Breast epithelium (tissue), 4 donors: ENCODE measurements around the gene PMP22. TPM values are rescaled to one million over a fixed set of nuclear protein-coding genes. Genes with fewer than 3 reads are reported as not detected.

Experiments
- DNase-seq, 2 donors: peaks; one replicate each; pipeline ENCODE4 v3.0.0-alpha.2; 2019; ENCODE audit warnings: low spot score in 2 of 2
- H3K27ac ChIP-seq, 2 donors: fragments of 200-600 bp; sonication (generic) in 1 of 2; one replicate each; pipeline ENCODE4 v1.5.1; 2016 to 2019; ENCODE audit warnings: mild to moderate bottlenecking in 1 of 2
- H3K27me3 ChIP-seq, 2 donors: fragments of 200-600 bp; sonication (generic) in 1 of 2; one replicate each; pipeline versions ENCODE4 v1.5.1 to v1.6.0; 2017 to 2019; ENCODE audit warnings: control low read depth in 1 of 2, mild to moderate bottlenecking in 1 of 2
- H3K36me3 ChIP-seq: fragments of 200-600 bp; one replicate; pipeline ENCODE4 v1.5.1; 2019
- H3K4me1 ChIP-seq, 2 donors: fragments of 200-600 bp; sonication (generic); one replicate each; pipeline ENCODE4 v1.5.1; 2016 to 2019; ENCODE audit warnings: control low read depth in 1 of 2
- H3K4me3 ChIP-seq, 3 donors: fragments of 200-600 bp; sonication (generic); 1 replicate in 2 of 3; 2 replicates in 1 of 3; pipeline ENCODE4 v1.5.1; 2016 to 2019; ENCODE audit warnings: mild to moderate bottlenecking in 3 of 3, moderate library complexity in 2 of 3
- H3K9me3 ChIP-seq, 2 donors: fragments of 200-600 bp; sonication (generic) in 1 of 2; one replicate each; pipeline ENCODE4 v1.5.1; 2016 to 2019; ENCODE audit warnings: control low read depth in 1 of 2
- POLR2A ChIP-seq: fragments of 450-650 bp; IDR thresholded peaks from one replicate; pipeline ENCODE4 v1.6.1; 2016; ENCODE audit warnings: antibody characterized with exemption, mild to moderate bottlenecking, moderate library complexity
- POLR2AphosphoS5 ChIP-seq, 3 donors: sonication (generic); formaldehyde crosslinking; IDR thresholded peaks; one replicate each; pipeline ENCODE4 v1.6.1; 2017; ENCODE audit warnings: antibody characterized with exemption in 3 of 3
- intact Hi-C: fragments of 100-400 bp; cut with DNase I; formaldehyde crosslinking; loops from one replicate; pipeline ENCODE4 v1.15.1; 2023; ENCODE audit warnings: low total_unique reads
- total RNA-seq, 3 donors: library from RNA; depleted of rRNA; stranded (reverse); fragments of >200 nt; gene quantifications; one replicate each; pipeline ENCODE4 v1.1.0, GENCODE V29; 2016
- TF ChIP-seq, protein P1 (sequence below), 3 donors: fragments of 450-650 bp; IDR thresholded peaks; one replicate each; pipeline ENCODE4 v1.5.1; 2016 to 2017; ENCODE audit warnings: antibody characterized with exemption in 3 of 3, mild to moderate bottlenecking in 3 of 3, moderate library complexity in 3 of 3

Gene PMP22
- total RNA-seq, 3 donors from 2014 or later: 114 to 478 (median 152) TPM

GRCh38 chr17:15270628-15271381 lies 5.7 kb upstream of the PMP22 start:
- no peaks in the 10 kb centered on the region for H3K9me3 ChIP-seq
- TF ChIP-seq POLR2AphosphoS5 (IDR thresholded peaks at IDR 0.05) (no peak), POLR2A (no peak)
- TF ChIP-seq, protein P1, sequence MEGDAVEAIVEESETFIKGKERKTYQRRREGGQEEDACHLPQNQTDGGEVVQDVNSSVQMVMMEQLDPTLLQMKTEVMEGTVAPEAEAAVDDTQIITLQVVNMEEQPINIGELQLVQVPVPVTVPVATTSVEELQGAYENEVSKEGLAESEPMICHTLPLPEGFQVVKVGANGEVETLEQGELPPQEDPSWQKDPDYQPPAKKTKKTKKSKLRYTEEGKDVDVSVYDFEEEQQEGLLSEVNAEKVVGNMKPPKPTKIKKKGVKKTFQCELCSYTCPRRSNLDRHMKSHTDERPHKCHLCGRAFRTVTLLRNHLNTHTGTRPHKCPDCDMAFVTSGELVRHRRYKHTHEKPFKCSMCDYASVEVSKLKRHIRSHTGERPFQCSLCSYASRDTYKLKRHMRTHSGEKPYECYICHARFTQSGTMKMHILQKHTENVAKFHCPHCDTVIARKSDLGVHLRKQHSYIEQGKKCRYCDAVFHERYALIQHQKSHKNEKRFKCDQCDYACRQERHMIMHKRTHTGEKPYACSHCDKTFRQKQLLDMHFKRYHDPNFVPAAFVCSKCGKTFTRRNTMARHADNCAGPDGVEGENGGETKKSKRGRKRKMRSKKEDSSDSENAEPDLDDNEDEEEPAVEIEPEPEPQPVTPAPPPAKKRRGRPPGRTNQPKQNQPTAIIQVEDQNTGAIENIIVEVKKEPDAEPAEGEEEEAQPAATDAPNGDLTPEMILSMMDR (IDR thresholded peaks at IDR 0.05): no peak
- no peak overlapping the region for H3K4me3 ChIP-seq
- intact Hi-C loops: no loop called here
- H3K36me3 ChIP-seq: no peaks in the 10 kb centered on the region
- H3K4me1 ChIP-seq: no peaks in the 10 kb centered on the region
- H3K27ac ChIP-seq: no peak overlapping the region
- DNase-seq: no peak
- no peaks in the 10 kb centered on the region for H3K27me3 ChIP-seq

DNA sequence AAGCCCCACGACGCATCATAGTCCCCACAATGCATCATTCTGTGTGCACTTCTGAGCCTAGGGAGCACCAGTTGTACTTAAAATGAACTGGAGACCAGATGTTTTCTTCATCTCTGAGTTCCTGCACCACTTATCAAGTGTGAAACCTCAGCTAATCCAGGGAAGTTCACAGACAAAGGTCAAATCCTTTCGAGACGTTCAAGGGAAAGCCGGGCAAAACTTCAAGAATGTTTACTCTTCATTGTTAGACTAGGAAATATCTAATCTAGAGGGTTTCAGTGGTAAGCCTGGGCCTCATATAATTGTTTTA lies 4.6 kb upstream of the PMP22 start:
- peaks cover 0 to 2% of the 10 kb centered on the region in 2 donors for H3K4me1 ChIP-seq
- no peak overlapping the region for H3K4me3 ChIP-seq
- TF ChIP-seq, protein P1 (IDR thresholded peaks at IDR 0.05): no peak
- TF ChIP-seq POLR2AphosphoS5 (IDR thresholded peaks at IDR 0.05) (no peak), POLR2A (no peak)
- intact Hi-C loops: no loop called here
- no peaks in the 10 kb centered on the region for H3K27me3 ChIP-seq
- H3K27ac ChIP-seq: peak overlapping the region in 1 of 2 donors; percentile 54
- no peaks in the 10 kb centered on the region for H3K9me3 ChIP-seq
- no peak for DNase-seq
- H3K36me3 ChIP-seq: no peaks in the 10 kb centered on the region

DNA sequence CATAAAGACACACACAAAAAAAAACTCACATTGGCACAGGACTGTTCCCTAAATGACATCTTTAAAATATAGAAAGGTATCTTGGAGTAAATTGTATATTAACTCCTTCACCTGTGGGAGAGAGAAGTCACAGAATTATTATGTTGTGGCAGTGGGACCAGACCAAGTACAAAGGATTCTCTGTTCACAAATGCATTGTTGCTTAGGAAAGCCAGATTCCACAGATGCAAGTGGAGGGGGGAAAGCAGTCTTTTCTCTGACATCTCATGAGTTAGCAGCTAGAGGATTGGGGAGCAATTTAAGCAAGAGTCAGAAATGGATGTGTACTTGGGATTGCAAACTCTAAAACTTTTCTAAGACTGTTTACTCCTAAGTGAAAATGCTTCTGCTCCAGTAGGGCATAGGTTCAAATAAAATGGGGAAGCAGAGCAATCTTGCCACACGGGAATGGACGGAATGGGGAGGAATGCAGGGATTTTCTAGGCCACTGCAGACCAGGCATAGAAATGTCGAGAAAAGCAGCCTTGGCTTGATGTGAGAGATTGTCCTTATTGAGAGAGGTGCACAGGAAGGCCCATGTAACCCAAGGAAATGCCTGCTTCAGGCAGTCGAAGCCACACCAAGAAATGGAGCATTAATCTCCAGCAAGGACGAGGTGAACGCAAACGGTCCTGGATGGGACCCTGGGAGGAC lies 4.1 kb upstream of the PMP22 start:
- Histone ChIP-seq H3K4me1 (peaks cover 0 to 3% of the 10 kb centered on the region in 2 donors), H3K27ac (peak overlapping the region in 1 of 2 donors; percentile 54)
- intact Hi-C loops: no loop called here

DNA sequence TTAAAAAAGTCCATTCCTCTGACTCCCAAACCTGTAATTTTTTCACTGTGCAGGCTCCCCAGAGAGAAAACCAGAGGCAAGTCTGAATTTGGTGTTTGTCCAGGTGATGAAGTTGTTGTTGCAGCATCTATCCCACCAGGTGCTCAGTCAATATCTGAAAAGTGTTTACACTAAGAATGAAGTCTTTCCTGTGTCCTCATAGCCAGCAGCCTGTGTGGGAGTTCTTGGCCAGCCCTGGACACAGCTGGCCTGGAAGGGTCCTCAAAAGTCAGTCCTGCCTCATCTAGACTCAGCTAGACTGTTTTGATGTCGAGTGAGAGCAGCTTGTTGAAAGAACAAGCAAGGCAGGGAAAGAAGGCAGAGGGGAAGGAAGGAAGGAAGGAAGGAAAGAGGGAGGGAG lies 3.3 kb upstream of the PMP22 start:
- Histone ChIP-seq H3K9me3 (no peaks in the 10 kb centered on the region), H3K27me3 (no peaks in the 10 kb centered on the region), H3K4me1 (peaks cover 0 to 3% of the 10 kb centered on the region in 2 donors), H3K27ac (peak overlapping the region in 1 of 2 donors; percentile 49), H3K36me3 (no peaks in the 10 kb centered on the region), H3K4me3 (no peak overlapping the region)
- no peak for DNase-seq
- intact Hi-C loops: no loop called here
- TF ChIP-seq POLR2A: no peak
- no peak for TF ChIP-seq POLR2AphosphoS5 (IDR thresholded peaks at IDR 0.05)
- TF ChIP-seq, protein P1 (IDR thresholded peaks at IDR 0.05): no peak

More for the DNA sequence above, 4.1 kb upstream of the PMP22 start:
- no peaks in the 10 kb centered on the region for H3K9me3 ChIP-seq
- no peaks in the 10 kb centered on the region for H3K36me3 ChIP-seq
- TF ChIP-seq POLR2AphosphoS5 (IDR thresholded peaks at IDR 0.05): no peak
- no peak for TF ChIP-seq POLR2A
- TF ChIP-seq, protein P1 (IDR thresholded peaks at IDR 0.05): no peak
- DNase-seq: no peak
- H3K27me3 ChIP-seq: no peaks in the 10 kb centered on the region
- H3K4me3 ChIP-seq: no peak overlapping the region

GRCh38 chr17:15267996-15268395 lies 2.9 kb upstream of the PMP22 start:
- H3K4me3 ChIP-seq: no peak overlapping the region
- TF ChIP-seq POLR2AphosphoS5 (IDR thresholded peaks at IDR 0.05) (no peak), POLR2A (no peak)
- TF ChIP-seq, protein P1 (IDR thresholded peaks at IDR 0.05): no peak
- H3K27me3 ChIP-seq: no peaks in the 10 kb centered on the region
- intact Hi-C loops: no loop called here
- H3K36me3 ChIP-seq: no peaks in the 10 kb centered on the region
- peak overlapping the region in 1 of 2 donors; percentile 49 for H3K27ac ChIP-seq
- DNase-seq: no peak
- peaks cover 0 to 3% of the 10 kb centered on the region in 2 donors for H3K4me1 ChIP-seq
- H3K9me3 ChIP-seq: no peaks in the 10 kb centered on the region
